K562 (cell line): ENCODE data around the gene ATXN7. TPM values are rescaled to one million over a fixed set of nuclear protein-coding genes. Genes with fewer than 3 reads are reported as not detected.

Experiments used
- ATAC-seq: fragments of 200-7000 bp; cut with Tn5 transposase; 3 replicates; pipeline ENCODE4 v1.9.1; 2020; ENCODE audit warnings: moderate library complexity
- BruUV-seq: library from RNA; stranded (reverse); fragments of 400-500 nt; replicated peaks from 2 replicates; lab custom pipeline; 2021; lab: Mats Ljungman, UMichigan
- CTCF ChIA-PET: fragments of 300-600 bp; formaldehyde crosslinking; extraction: SDS; loops from one replicate; lab custom pipeline; 2021; ENCODE audit warnings: low intra/inter-chr PET ratio; lab: Yijun Ruan, JAX
- POLR2A ChIA-PET: fragments of 300-600, 350-650 bp; sonication (Branson Sonifier 250); formaldehyde crosslinking; extraction: SDS; loops from one replicate; lab custom pipeline; 2021; ENCODE audit warnings: antibody characterized with exemption, inconsistent platforms; lab: Yijun Ruan, JAX
- DNase-seq, 4 experiments: peaks; one replicate each; pipeline versions ENCODE4 v3.0.0 to v3.0.0-alpha.2; 2011 to 2018; ENCODE audit warnings: low spot score in 3 of 4, mixed read lengths in 3 of 4; ENCODE audit errors: extremely low read depth in 1 of 4
- FAIRE-seq: peaks from 2 replicates; lab custom pipeline; 2011; peaks lifted over from hg19 to GRCh38; lab: Jason Lieb, UNC
- H2AFZ ChIP-seq: 2 replicates; pipeline ENCODE4 v1.6.0; 2011; ENCODE audit warnings: low read depth, low read length, control low read depth, inconsistent platforms
- H3K27ac ChIP-seq: fragments of 200-600 bp; 3 replicates; pipeline ENCODE4 v1.8.0; 2011; ENCODE audit warnings: low read depth, mild to moderate bottlenecking, control low read depth, inconsistent platforms, low read length, moderate library complexity, mixed read lengths; ENCODE audit errors: extremely low read depth
- H3K27me3 ChIP-seq, 2 experiments: fragments of 300-600 bp in 1 of 2; 2 replicates in 1 of 2; 3 replicates in 1 of 2; pipeline versions ENCODE4 v1.6.0 to v1.8.0; 2011; ENCODE audit warnings: inconsistent platforms in 2 of 2, low read length in 2 of 2, mild to moderate bottlenecking in 1 of 2, mixed read lengths in 1 of 2, moderate library complexity in 1 of 2; ENCODE audit not compliant: control insufficient read depth in 2 of 2, insufficient read depth in 2 of 2
- H3K36me3 ChIP-seq: fragments of 300-600 bp; 3 replicates; pipeline ENCODE4 v1.8.0; 2011; ENCODE audit warnings: mild to moderate bottlenecking, low read length, inconsistent platforms; ENCODE audit not compliant: control insufficient read depth, insufficient read depth
- H3K4me1 ChIP-seq, 2 experiments: fragments of 200-600 bp in 1 of 2; replicated peaks in 1 of 2; 2 replicates in 1 of 2; 3 replicates in 1 of 2; pipeline versions ENCODE4 v1.5.1 to v1.8.0; 2011; ENCODE audit warnings: inconsistent platforms in 2 of 2, low read length in 2 of 2, mild to moderate bottlenecking in 1 of 2, mixed read lengths in 1 of 2, moderate library complexity in 1 of 2; ENCODE audit not compliant: control insufficient read depth in 2 of 2, insufficient read depth in 2 of 2
- H3K4me2 ChIP-seq: 2 replicates; pipeline ENCODE4 v1.6.1; 2011; ENCODE audit warnings: low read length, control low read depth, inconsistent platforms, mixed read lengths; ENCODE audit not compliant: insufficient read depth
- H3K4me3 ChIP-seq: fragments of 200-600 bp; sonication (generic), shearing (Covaris generic); 2 replicates; pipeline ENCODE4 v1.5.1; 2016; ENCODE audit warnings: control low read depth, inconsistent platforms
- H3K79me2 ChIP-seq: fragments of 200-600 bp; 3 replicates; pipeline ENCODE4 v1.8.0; 2011; ENCODE audit warnings: low read length, inconsistent platforms; ENCODE audit not compliant: control insufficient read depth, insufficient read depth
- H3K9ac ChIP-seq, 2 experiments: 2 replicates each; pipeline versions ENCODE4 v1.6.0 to v1.6.1; 2011; ENCODE audit warnings: low read depth in 2 of 2, low read length in 2 of 2, control low read depth in 1 of 2, inconsistent platforms in 1 of 2, mild to moderate bottlenecking in 1 of 2, mixed read lengths in 1 of 2; ENCODE audit not compliant: insufficient read depth in 1 of 2
- H3K9me1 ChIP-seq: one replicate; pipeline ENCODE4 v1.6.0; 2011; ENCODE audit warnings: inconsistent platforms, mild to moderate bottlenecking, low read length, moderate library complexity; ENCODE audit not compliant: control insufficient read depth, insufficient read depth
- H3K9me3 ChIP-seq: replicated peaks from 2 replicates; pipeline ENCODE4 v1.5.1; 2011; ENCODE audit warnings: low read depth, low read length, inconsistent platforms; ENCODE audit not compliant: control insufficient read depth, insufficient read depth
- H4K20me1 ChIP-seq: replicated peaks from 2 replicates; pipeline ENCODE4 v1.6.1; 2011; ENCODE audit warnings: low read length, inconsistent platforms, mixed read lengths; ENCODE audit not compliant: control insufficient read depth, insufficient read depth
- ATF6 ChIP-seq: sonication (generic); formaldehyde crosslinking; IDR thresholded peaks from 2 replicates; pipeline ENCODE4 v1.4.0; 2020; ENCODE audit warnings: mild to moderate bottlenecking, missing genetic modification reagents
- EP400 ChIP-seq: fragments of 450-650 bp; IDR thresholded peaks from 2 replicates; pipeline ENCODE4 v1.6.1; 2017; ENCODE audit warnings: antibody characterized with exemption, mild to moderate bottlenecking, moderate library complexity
- FOXK1 ChIP-seq: sonication (generic); formaldehyde crosslinking; IDR thresholded peaks from 2 replicates; pipeline ENCODE4 v1.8.0; 2022; ENCODE audit warnings: missing genetic modification reagents, mild to moderate bottlenecking, borderline replicate concordance
- JUN ChIP-seq, 2 experiments: sonication (generic) in 1 of 2; formaldehyde crosslinking in 1 of 2; IDR thresholded peaks; 2 replicates each; pipeline versions ENCODE4 v1.6.1 to v1.8.0; 2012 to 2022; ENCODE audit warnings: borderline replicate concordance in 2 of 2, mild to moderate bottlenecking in 2 of 2, improper control_type of control experiment in 1 of 2, low read depth in 1 of 2, low read length in 1 of 2, missing genetic modification reagents in 1 of 2
- KLF13 ChIP-seq: fragments of 450-650 bp; IDR thresholded peaks from 2 replicates; pipeline ENCODE4 v1.6.1; 2016; ENCODE audit warnings: missing genetic modification characterization, low read depth, mild to moderate bottlenecking, missing compliant biosample characterization, moderate library complexity, borderline replicate concordance
- NFIC ChIP-seq: fragments of 450-650 bp; IDR thresholded peaks from 2 replicates; pipeline ENCODE4 v1.6.1; 2017; ENCODE audit warnings: mild to moderate bottlenecking, inconsistent platforms
- NFIX ChIP-seq: fragments of 250-450 bp; sonication (Bioruptor Pico); IDR thresholded peaks from 2 replicates; pipeline ENCODE4 v1.4.0; 2020; ENCODE audit warnings: low read depth, mild to moderate bottlenecking, moderate library complexity
- SPI1 ChIP-seq: IDR thresholded peaks from 2 replicates; pipeline ENCODE4 v1.6.1; 2011; ENCODE audit warnings: low read depth, low read length, control low read depth, borderline replicate concordance
- ZBTB11 ChIP-seq, 3 experiments: fragments of 200-800 bp in 1 of 3; fragments of 250-450 bp in 1 of 3; fragments of 450-650 bp in 1 of 3; sonication (Bioruptor Pico) in 1 of 3; sonication (Bioruptor generic) in 1 of 3; formaldehyde crosslinking in 1 of 3; IDR thresholded peaks; 2 replicates each; pipeline versions ENCODE4 v1.6.1 to v1.8.0; 2016 to 2022; ENCODE audit warnings: mild to moderate bottlenecking in 2 of 3, missing genetic modification characterization in 2 of 3, missing compliant biosample characterization in 1 of 3, moderate library complexity in 1 of 3
- ZBTB8A ChIP-seq: fragments of 450-650 bp; IDR thresholded peaks from 2 replicates; pipeline ENCODE4 v1.6.1; 2018; ENCODE audit warnings: mild to moderate bottlenecking, moderate library complexity; ENCODE audit not compliant: partially characterized antibody
- ZNF639 ChIP-seq, 2 experiments: fragments of 200-800 bp in 1 of 2; sonication (Bioruptor generic) in 1 of 2; sonication (generic) in 1 of 2; formaldehyde crosslinking in 1 of 2; IDR thresholded peaks in 1 of 2; conservative IDR thresholded peaks in 1 of 2; 2 replicates each; pipeline versions ENCODE4 v1.5.0 to v1.6.1; 2016 to 2020; ENCODE audit warnings: missing compliant biosample characterization in 1 of 2, missing genetic modification characterization in 1 of 2, missing genetic modification reagents in 1 of 2
- WGBS: fragments of 100-300 bp; shearing (Covaris generic); methylation state at CpG from one replicate; pipeline ENCODE4 v1.1.6; 2016; ENCODE audit warnings: low coverage, mixed read lengths; ENCODE audit not compliant: insufficient coverage; ENCODE audit errors: missing lambda C conversion rate; 5-methylcytosine and 5-hydroxymethylcytosine counted together
- in situ Hi-C: fragments of 300-500 bp; cut with MboI; formaldehyde crosslinking; loops from 4 replicates; pipeline ENCODE4 v1.15.0; 2018; ENCODE audit warnings: inconsistent platforms, mixed read lengths
- intact Hi-C: fragments of 100-400 bp; cut with micrococcal nuclease; formaldehyde crosslinking; loops from 2 replicates; pipeline ENCODE4 v1.14.2; 2022
- polyA plus RNA-seq, 8 experiments: library from polyadenylated mRNA; depleted of rRNA in 4 of 8; stranded (reverse) in 5 of 8; unstranded in 3 of 8; fragments of >200 nt; fragmentation: Nextera tagmentation in 2 of 8; fragmentation: Illumina TruSeq in 1 of 8; extraction: Ambion mirVana in 2 of 8; extraction: Trizol in 1 of 8; gene quantifications; 2 replicates each; pipeline versions ENCODE4 v1.2.1 to v1.2.3, GENCODE V29; 2011 to 2014; ENCODE audit warnings: inconsistent platforms in 1 of 8, missing spikeins in 1 of 8
- total RNA-seq, 7 experiments: library from RNA; depleted of rRNA in 6 of 7; stranded (reverse); fragments of >200 nt in 6 of 7; fragmentation: Illumina TruSeq in 2 of 7; extraction: Trizol in 2 of 7; gene quantifications; 2 replicates each; pipeline versions ENCODE4 v1.2.1 to v1.2.3, GENCODE V29; 2011 to 2021; ENCODE audit warnings: low replicate concordance in 1 of 7

The ATXN7 gene
- total and polyA plus RNA-seq, 9 of the 15 experiments (the other 6 are each of a cell fraction or from before 2014, with no cell fraction given), result 0.41 to 9.2 (median 6.7) TPM

GRCh38 chr3:63900010-63900409 lies 36.3 kb downstream of the ATXN7 start (continued):
- no peak for TF ChIP-seq ATF6 (CRISPR knock-in tag)

GRCh38 chr3:63900459-63900858 lies 36.8 kb downstream of the ATXN7 start:
- H3K4me2 ChIP-seq, result no peak overlapping the region
- peak; percentile 62 for FAIRE-seq

More at GRCh38 chr3:63900459-63900858, 36.8 kb downstream of the ATXN7 start:
- Histone ChIP-seq H2AFZ (no peak overlapping the region), H4K20me1 (no peaks in the 10 kb centered on the region), H3K9ac (no peak overlapping the region), H3K27ac (no peak overlapping the region), H3K79me2 (peaks cover 3% of the 10 kb centered on the region; the same call in 1 of the 3 replicates), H3K4me1 (no peaks in the 10 kb centered on the region; a peak in 1 of 5 replicates), H3K9me1 (no peaks in the 10 kb centered on the region)
- DNase-seq, result peak in 1 of 4 experiments; percentile 14
- in situ Hi-C loops, result no loop called here
- POLR2A ChIA-PET, result no interaction called here
- 59% methylated on average over 2 of the region's 2 CpGs for WGBS
- no TSS peak for BruUV-seq
- ATAC-seq, result no peak
- TF ChIP-seq JUN (IDR thresholded peaks at IDR 0.05; ENCODE audit: borderline replicate concordance, low read depth, low read length) (no peak), JUN (CRISPR knock-in tag; IDR thresholded peaks at IDR 0.05; ENCODE audit: borderline replicate concordance) (no peak), FOXK1 (CRISPR knock-in tag) (no peak), ZBTB11 (CRISPR knock-in tag; IDR thresholded peaks at IDR 0.05) (0 out of 6 replicates have a peak, but pooled peaks of 1 of the 3 experiments have one; percentile 26), NFIX (CRISPR knock-in tag) (peak; percentile 30; the same call in 1 of the 2 replicates), SPI1 (no peak), KLF13 (tag) (no peak), ZBTB8A (no peak), EP400 (no peak), ZNF639 (CRISPR knock-in tag; conservative IDR thresholded peaks at IDR 0.05 in 1 of 2, IDR thresholded peaks at IDR 0.05 in 1 of 2) (no peak), NFIC (peak; percentile 92)
- TF ChIP-seq, all 486 proteins: peak for 3
- intact Hi-C loops, result no loop called here
- Histone ChIP-seq H3K9me3 (no peaks in the 10 kb centered on the region), H3K4me3 (no peak overlapping the region), H3K27me3 (no peaks in the 10 kb centered on the region), H3K36me3 (peaks cover 17% of the 10 kb centered on the region; the same call in 2 of the 3 replicates)
- CTCF ChIA-PET, result no interaction called here
